Mucosa of stomach (tissue), 1 donor: ENCODE results near the gene LGI2.

Experiments used
- H3K27me3 ChIP-seq: one replicate; pipeline ENCODE4 v1.7.0; 2013; ENCODE audit warnings: mild to moderate bottlenecking, low read length; ENCODE audit not compliant: control insufficient read depth, insufficient read depth
- H3K36me3 ChIP-seq: one replicate; pipeline ENCODE4 v1.7.0; 2013; ENCODE audit warnings: low read length; ENCODE audit not compliant: control insufficient read depth, insufficient read depth
- H3K4me1 ChIP-seq: one replicate; pipeline ENCODE4 v1.7.0; 2013; ENCODE audit warnings: mild to moderate bottlenecking, low read length; ENCODE audit not compliant: control insufficient read depth, insufficient read depth
- H3K4me3 ChIP-seq: one replicate; pipeline ENCODE4 v1.7.0; 2013; ENCODE audit warnings: low read length
- H3K9ac ChIP-seq: one replicate; pipeline ENCODE4 v1.7.0; 2013; ENCODE audit warnings: mild to moderate bottlenecking, low read length, moderate library complexity
- H3K9me3 ChIP-seq: one replicate; pipeline ENCODE4 v1.7.0; 2013; ENCODE audit warnings: mild to moderate bottlenecking, low read length, moderate library complexity; ENCODE audit not compliant: control insufficient read depth
- donor health status: Pancreatic carcinoma.

The LGI2 gene

GRCh38 chr4:25011135-25011866, 19.4 kb downstream of the LGI2 start:
- no peak overlapping the region for H3K4me3 ChIP-seq
- H3K36me3 ChIP-seq: no peaks in the 10 kb centered on the region
- H3K9ac ChIP-seq: no peak overlapping the region
- no peaks in the 10 kb centered on the region for H3K4me1 ChIP-seq
- no peaks in the 10 kb centered on the region for H3K9me3 ChIP-seq
- H3K27me3 ChIP-seq: no peaks in the 10 kb centered on the region

GRCh38 chr4:25007598-25007997, 23.1 kb downstream of the LGI2 start:
- H3K4me3 ChIP-seq: no peak overlapping the region
- no peaks in the 10 kb centered on the region for H3K4me1 ChIP-seq
- H3K9ac ChIP-seq: no peak overlapping the region
- H3K27me3 ChIP-seq: no peaks in the 10 kb centered on the region
- no peaks in the 10 kb centered on the region for H3K9me3 ChIP-seq
- no peaks in the 10 kb centered on the region for H3K36me3 ChIP-seq

GRCh38 chr4:25002681-25003080, 28.1 kb downstream of the LGI2 start:
- Histone ChIP-seq H3K27me3 (no peaks in the 10 kb centered on the region), H3K36me3 (no peaks in the 10 kb centered on the region), H3K9me3 (no peaks in the 10 kb centered on the region), H3K4me3 (no peak overlapping the region), H3K4me1 (no peaks in the 10 kb centered on the region), H3K9ac (no peak overlapping the region)

- Histone ChIP-seq H3K4me3 (no peak overlapping the region), H3K27me3 (no peaks in the 10 kb centered on the region), H3K9me3 (no peaks in the 10 kb centered on the region), H3K36me3 (no peaks in the 10 kb centered on the region), H3K9ac (no peak overlapping the region), H3K4me1 (no peaks in the 10 kb centered on the region)
Measured at GRCh38 chr4:25001509-25001908, 29.2 kb downstream of the LGI2 start.

- Histone ChIP-seq H3K9ac (no peak overlapping the region), H3K36me3 (no peaks in the 10 kb centered on the region), H3K27me3 (no peaks in the 10 kb centered on the region), H3K4me3 (no peak overlapping the region), H3K9me3 (no peaks in the 10 kb centered on the region), H3K4me1 (no peaks in the 10 kb centered on the region)
Measured at GRCh38 chr4:25000639-25001038, 30.1 kb downstream of the LGI2 start.

GRCh38 chr4:24999392-25000089, 31.2 kb downstream of the LGI2 start:
- H3K4me3 ChIP-seq: no peak overlapping the region
- H3K27me3 ChIP-seq: no peaks in the 10 kb centered on the region
- no peaks in the 10 kb centered on the region for H3K36me3 ChIP-seq
- no peak overlapping the region for H3K9ac ChIP-seq
- no peaks in the 10 kb centered on the region for H3K9me3 ChIP-seq
- no peaks in the 10 kb centered on the region for H3K4me1 ChIP-seq

- Histone ChIP-seq H3K4me3 (no peak overlapping the region), H3K27me3 (no peaks in the 10 kb centered on the region), H3K4me1 (no peaks in the 10 kb centered on the region), H3K9ac (no peak overlapping the region), H3K36me3 (no peaks in the 10 kb centered on the region), H3K9me3 (no peaks in the 10 kb centered on the region)
Measured at GRCh38 chr4:24995346-24995919, 35.3 kb downstream of the LGI2 start.

GRCh38 chr4:24993551-24994080, 37.1 kb downstream of the LGI2 start:
- Histone ChIP-seq H3K27me3 (no peaks in the 10 kb centered on the region), H3K4me3 (no peak overlapping the region), H3K9ac (no peak overlapping the region), H3K9me3 (no peaks in the 10 kb centered on the region), H3K4me1 (no peaks in the 10 kb centered on the region), H3K36me3 (no peaks in the 10 kb centered on the region)

GRCh38 chr4:24992968-24993367, 37.8 kb downstream of the LGI2 start:
- H3K4me3 ChIP-seq: no peak overlapping the region
- no peaks in the 10 kb centered on the region for H3K27me3 ChIP-seq
- no peak overlapping the region for H3K9ac ChIP-seq
- no peaks in the 10 kb centered on the region for H3K36me3 ChIP-seq
- no peaks in the 10 kb centered on the region for H3K4me1 ChIP-seq
- H3K9me3 ChIP-seq: no peaks in the 10 kb centered on the region

GRCh38 chr4:24991015-24991414, 39.7 kb downstream of the LGI2 start:
- H3K9me3 ChIP-seq: no peaks in the 10 kb centered on the region
- H3K9ac ChIP-seq: no peak overlapping the region
- no peaks in the 10 kb centered on the region for H3K36me3 ChIP-seq
- H3K4me1 ChIP-seq: no peaks in the 10 kb centered on the region
- H3K27me3 ChIP-seq: no peaks in the 10 kb centered on the region
- H3K4me3 ChIP-seq: no peak overlapping the region

- H3K36me3 ChIP-seq: no peaks in the 10 kb centered on the region
- H3K4me1 ChIP-seq: no peaks in the 10 kb centered on the region
- no peaks in the 10 kb centered on the region for H3K27me3 ChIP-seq
- no peak overlapping the region for H3K9ac ChIP-seq
- H3K9me3 ChIP-seq: no peaks in the 10 kb centered on the region
- no peak overlapping the region for H3K4me3 ChIP-seq
Measured at GRCh38 chr4:24989327-24989726, 41.4 kb downstream of the LGI2 start.

- Histone ChIP-seq H3K4me3 (no peak overlapping the region), H3K9ac (no peak overlapping the region), H3K36me3 (no peaks in the 10 kb centered on the region), H3K4me1 (no peaks in the 10 kb centered on the region), H3K9me3 (no peaks in the 10 kb centered on the region), H3K27me3 (no peaks in the 10 kb centered on the region)
Measured at GRCh38 chr4:24988776-24989175, 42.0 kb downstream of the LGI2 start.
